Stomach (tissue), 4 donors: Measurements from ENCODE around the gene DRAM1.

Experiments used
- CTCF ChIP-seq, 7 experiments: fragments of 450-650 bp in 4 of 7; fragments of 200-600 bp in 3 of 7; sonication (generic) in 3 of 7; IDR thresholded peaks; one replicate each; pipeline ENCODE4 v1.5.1; 2016 to 2019; ENCODE audit warnings: antibody characterized with exemption in 7 of 7, control low read depth in 2 of 7, mild to moderate bottlenecking in 1 of 7
- EP300 ChIP-seq: sonication (generic); formaldehyde crosslinking; IDR thresholded peaks from one replicate; pipeline ENCODE4 v1.6.1; 2017; ENCODE audit warnings: antibody characterized with exemption
- POLR2A ChIP-seq, 4 donors: fragments of 450-650 bp; IDR thresholded peaks; one replicate each; pipeline ENCODE4 v1.6.1; 2016; ENCODE audit warnings: antibody characterized with exemption in 4 of 4, control low read depth in 2 of 4, mild to moderate bottlenecking in 1 of 4, moderate library complexity in 1 of 4
- POLR2AphosphoS5 ChIP-seq, 3 donors: sonication (generic); formaldehyde crosslinking; IDR thresholded peaks; one replicate each; pipeline ENCODE4 v1.6.1; 2016; ENCODE audit warnings: antibody characterized with exemption in 3 of 3

GRCh38 chr12:101839324-101840283 lies 37.8 kb upstream of the DRAM1 start:
- TF ChIP-seq CTCF (IDR thresholded peaks at IDR 0.05) (peak in 5 of 7 experiments; percentile 77 to 85 (median 82)), POLR2A (IDR thresholded peaks at IDR 0.05) (no peak), POLR2AphosphoS5 (IDR thresholded peaks at IDR 0.05) (no peak), EP300 (no peak)
